ENCODE data around the gene ZSWIM6. TPM values are rescaled to one million over a fixed set of nuclear protein-coding genes. Genes with fewer than 3 reads are reported as not detected.

Gene ZSWIM6
- total RNA-seq, 6 experiments from 2014 or later: 2.8 to 7.2 (median 4.1) TPM

- Histone ChIP-seq H3K4me1 (no peaks in the 10 kb centered on the region), H3K27me3 (no peaks in the 10 kb centered on the region), H3K36me3 (peaks cover 0 to 31% (median 3%) of the 10 kb centered on the region in 4 donors), H3K9me3 (no peaks in the 10 kb centered on the region), H3K27ac (no peak overlapping the region), H3K4me3 (no peak overlapping the region)
- no peak for TF ChIP-seq CTCF (IDR thresholded peaks at IDR 0.05)
- no peak for TF ChIP-seq POLR2A (IDR thresholded peaks at IDR 0.05)
- intact Hi-C loops (cut with DNase I): no loop called here
- DNase-seq (no peak), ATAC-seq (no peak)
- WGBS (ENCODE audit: insufficient coverage, low coverage, low lambda C conversion rate, missing lambda C conversion rate): 89% methylated on average over 7 of the region's 7 CpGs
Measured at GRCh38 chr5:61535828-61536227, 203.8 kb downstream of the ZSWIM6 start.

- TF ChIP-seq CTCF (IDR thresholded peaks at IDR 0.05): no peak
- TF ChIP-seq POLR2A (IDR thresholded peaks at IDR 0.05): no peak
- Histone ChIP-seq H3K27ac (no peak overlapping the region), H3K36me3 (peaks cover 0 to 29% (median 4%) of the 10 kb centered on the region in 4 donors), H3K9me3 (no peaks in the 10 kb centered on the region), H3K27me3 (no peaks in the 10 kb centered on the region), H3K4me3 (no peak overlapping the region), H3K4me1 (no peaks in the 10 kb centered on the region)
- intact Hi-C loops (cut with DNase I): no loop called here
- WGBS (ENCODE audit: insufficient coverage, low coverage, low lambda C conversion rate, missing lambda C conversion rate): 89% methylated on average over 1 of the region's 1 CpG
- ATAC-seq: no peak
- no peak for DNase-seq
Measured at GRCh38 chr5:61536922-61537321, 204.9 kb downstream of the ZSWIM6 start.

GRCh38 chr5:61538722-61539501 is 206.9 kb downstream of the ZSWIM6 start:
- H3K36me3 ChIP-seq: peaks cover 0 to 49% (median 21%) of the 10 kb centered on the region in 4 donors
- H3K4me1 ChIP-seq: no peaks in the 10 kb centered on the region
- ATAC-seq (no peak), DNase-seq (no peak)
- no peak for TF ChIP-seq CTCF (IDR thresholded peaks at IDR 0.05)
- intact Hi-C loops (cut with DNase I): no loop called here
- no peaks in the 10 kb centered on the region for H3K27me3 ChIP-seq
- 95% methylated on average over 5 of the region's 5 CpGs for whole genome bisulfite sequencing (ENCODE audit: insufficient coverage, low coverage, low lambda C conversion rate, missing lambda C conversion rate)
- no peak overlapping the region for H3K4me3 ChIP-seq
- H3K9me3 ChIP-seq: no peaks in the 10 kb centered on the region
- H3K27ac ChIP-seq: no peak overlapping the region

GRCh38 chr5:61549530-61549929 is 217.5 kb downstream of the ZSWIM6 start:
- ATAC-seq (no peak), DNase-seq (no peak)
- 96% methylated on average over 3 of the region's 3 CpGs for WGBS (ENCODE audit: insufficient coverage, low coverage, low lambda C conversion rate, missing lambda C conversion rate)
- intact Hi-C loops (cut with DNase I): no loop called here
- H3K27ac ChIP-seq: no peak overlapping the region
- no peaks in the 10 kb centered on the region for H3K4me1 ChIP-seq
- no peaks in the 10 kb centered on the region for H3K27me3 ChIP-seq
- no peak overlapping the region for H3K4me3 ChIP-seq
- H3K36me3 ChIP-seq: peaks cover 0 to 3% (median 0%) of the 10 kb centered on the region in 4 donors
- H3K9me3 ChIP-seq: peaks cover 0 to 3% (median 0%) of the 10 kb centered on the region in 4 donors
- TF ChIP-seq CTCF (IDR thresholded peaks at IDR 0.05) (no peak), POLR2A (IDR thresholded peaks at IDR 0.05) (no peak)
